Nephron progenitor cell (in vitro differentiated cells): ENCODE measurements around the gene IL27RA.

Experiments
- DNase-seq: peaks from one replicate; pipeline ENCODE4 v3.0.0; 2021
- H3K27ac Mint-ChIP-seq: 2 replicates; pipeline ENCODE4 v1.8.0; 2021; ENCODE audit warnings: mild to moderate bottlenecking, moderate library complexity, mixed read lengths
- H3K27me3 Mint-ChIP-seq: 2 replicates; pipeline ENCODE4 v1.8.0; 2021; ENCODE audit warnings: mild to moderate bottlenecking, low read depth, mixed read lengths; ENCODE audit not compliant: poor library complexity
- H3K36me3 Mint-ChIP-seq: 2 replicates; pipeline ENCODE4 v1.8.0; 2021; ENCODE audit warnings: low read depth, mixed read lengths
- H3K4me1 Mint-ChIP-seq: 2 replicates; pipeline ENCODE4 v1.8.0; 2021; ENCODE audit warnings: mixed read lengths
- H3K4me3 Mint-ChIP-seq: 2 replicates; pipeline ENCODE4 v1.8.0; 2021; ENCODE audit warnings: mild to moderate bottlenecking, moderate library complexity, mixed read lengths
- H3K9me3 Mint-ChIP-seq: 2 replicates; pipeline ENCODE4 v1.8.0; 2021; ENCODE audit warnings: mild to moderate bottlenecking, moderate library complexity, mixed read lengths
- CTCF ChIP-seq: fragments of 200-600 bp; sonication (generic); IDR thresholded peaks from 2 replicates; pipeline ENCODE4 v1.5.0; 2021; ENCODE audit warnings: antibody characterized with exemption

The IL27RA gene

DNA sequence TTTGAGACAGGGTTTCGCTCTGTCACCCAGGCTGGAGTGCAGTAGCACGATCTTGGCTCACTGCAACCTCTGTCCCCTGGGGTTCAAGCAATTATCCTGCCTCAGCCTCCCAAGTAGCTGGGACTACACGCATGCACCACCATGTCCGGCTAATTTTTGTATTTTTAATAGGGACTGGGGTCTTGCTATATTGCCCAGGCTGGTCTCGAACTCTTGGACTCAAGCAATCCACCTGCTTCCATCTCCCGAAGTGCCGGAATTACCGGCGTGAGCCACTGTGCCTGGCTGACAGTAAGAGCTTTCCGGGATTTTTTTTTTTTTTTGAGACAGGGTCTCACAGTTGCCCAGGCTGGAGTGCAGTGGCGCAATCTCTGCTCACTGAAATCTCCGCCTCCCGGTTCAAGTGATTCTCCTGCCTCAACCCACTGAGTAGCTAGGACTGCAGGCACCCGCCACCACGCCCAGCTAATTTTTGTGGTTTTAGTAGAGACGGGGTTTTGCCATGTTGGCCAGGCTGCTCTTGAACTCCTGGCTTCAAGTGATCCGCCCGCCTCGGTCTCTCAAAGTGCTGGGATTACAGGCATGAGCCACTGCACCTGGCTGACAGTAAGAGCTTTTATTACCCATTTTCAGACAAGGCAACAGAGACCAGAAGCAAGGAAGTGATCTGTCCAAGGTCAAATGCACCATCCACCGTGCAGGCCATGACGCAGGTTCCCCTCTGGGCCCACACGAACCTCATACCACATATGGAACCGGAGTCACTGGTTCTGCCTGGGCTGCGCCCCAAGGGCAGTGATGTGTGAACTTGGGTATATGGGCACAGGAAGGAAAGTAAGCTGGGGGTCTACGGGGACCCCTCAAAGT lies 46.5 kb upstream of the IL27RA start:
- no peaks in the 10 kb centered on the region for H3K27me3 Mint-ChIP-seq
- H3K4me1 Mint-ChIP-seq = peaks cover 65% of the 10 kb centered on the region
- H3K4me3 Mint-ChIP-seq = peak overlapping the region; percentile 24
- H3K36me3 Mint-ChIP-seq = peaks cover 15% of the 10 kb centered on the region
- no peak for DNase-seq
- no peak overlapping the region for H3K27ac Mint-ChIP-seq
- TF ChIP-seq CTCF = no peak
- no peaks in the 10 kb centered on the region for H3K9me3 Mint-ChIP-seq

DNA sequence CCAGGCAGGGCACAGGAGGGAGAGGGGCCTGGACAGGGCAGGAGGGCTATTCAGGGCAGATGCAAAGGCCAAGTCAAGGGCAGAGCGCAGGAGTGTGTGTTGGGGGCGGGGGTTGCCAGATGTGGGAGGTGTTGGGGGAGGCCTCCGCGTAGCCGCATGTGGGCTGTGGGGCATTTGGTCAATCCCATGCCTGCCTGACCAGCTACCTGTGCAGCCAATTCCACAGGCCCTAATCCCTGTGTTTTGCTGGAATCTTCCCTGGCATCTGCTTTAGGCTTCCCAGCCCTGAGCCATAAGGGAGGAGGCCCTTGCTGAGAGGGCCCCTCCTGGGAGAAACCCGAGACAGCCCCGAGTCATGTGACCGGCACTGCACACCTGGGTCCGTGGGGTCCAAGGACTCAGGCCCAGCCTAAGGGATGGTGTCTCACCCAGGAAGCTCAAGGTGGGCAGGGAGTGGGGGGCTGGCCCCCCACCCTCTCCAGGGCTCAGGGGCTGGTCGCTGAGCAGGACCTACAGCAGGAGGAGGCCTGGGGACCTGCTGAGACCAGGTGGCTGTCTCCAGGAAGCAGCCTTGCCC lies 45.7 kb upstream of the IL27RA start:
- H3K27ac Mint-ChIP-seq = no peak overlapping the region
- H3K27me3 Mint-ChIP-seq = no peaks in the 10 kb centered on the region
- H3K36me3 Mint-ChIP-seq = peaks cover 17% of the 10 kb centered on the region
- DNase-seq = no peak
- H3K9me3 Mint-ChIP-seq = no peaks in the 10 kb centered on the region
- peak overlapping the region; percentile 24 for H3K4me3 Mint-ChIP-seq
- TF ChIP-seq CTCF = no peak
- H3K4me1 Mint-ChIP-seq = peaks cover 68% of the 10 kb centered on the region

DNA sequence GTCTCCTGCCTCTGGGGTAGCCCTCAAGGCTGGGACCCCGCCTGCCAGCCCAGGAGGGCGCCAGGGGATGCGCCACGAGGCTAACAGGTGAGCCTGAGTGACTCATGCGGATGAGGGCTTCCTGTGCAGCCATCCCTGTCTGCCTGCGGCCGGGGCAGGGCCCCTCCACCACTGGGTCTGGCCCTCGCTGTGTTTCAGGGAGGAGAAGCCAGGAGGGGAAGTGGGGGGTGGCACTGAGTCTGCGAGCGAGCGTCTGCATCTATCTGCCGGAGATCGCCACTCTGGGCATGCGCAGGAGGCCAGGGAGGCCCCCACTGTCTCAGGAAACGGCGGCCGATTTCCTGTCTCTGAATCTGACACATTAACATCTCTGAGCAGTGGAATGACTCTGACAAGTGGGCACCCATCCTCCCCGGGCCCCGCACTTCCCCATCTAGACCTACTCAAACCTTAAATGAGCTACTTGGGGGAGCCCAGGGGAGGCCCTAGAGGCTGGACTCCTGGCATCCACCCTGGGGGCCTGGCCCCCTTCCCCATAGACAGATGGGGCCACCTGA lies 45.1 kb upstream of the IL27RA start:
- Mint-ChIP-seq H3K4me3 (peak overlapping the region; percentile 40), H3K9me3 (no peaks in the 10 kb centered on the region), H3K27ac (no peak overlapping the region), H3K27me3 (no peaks in the 10 kb centered on the region), H3K4me1 (peaks cover 69% of the 10 kb centered on the region), H3K36me3 (peaks cover 22% of the 10 kb centered on the region)
- DNase-seq = peak; percentile 77
- no peak for TF ChIP-seq CTCF

DNA sequence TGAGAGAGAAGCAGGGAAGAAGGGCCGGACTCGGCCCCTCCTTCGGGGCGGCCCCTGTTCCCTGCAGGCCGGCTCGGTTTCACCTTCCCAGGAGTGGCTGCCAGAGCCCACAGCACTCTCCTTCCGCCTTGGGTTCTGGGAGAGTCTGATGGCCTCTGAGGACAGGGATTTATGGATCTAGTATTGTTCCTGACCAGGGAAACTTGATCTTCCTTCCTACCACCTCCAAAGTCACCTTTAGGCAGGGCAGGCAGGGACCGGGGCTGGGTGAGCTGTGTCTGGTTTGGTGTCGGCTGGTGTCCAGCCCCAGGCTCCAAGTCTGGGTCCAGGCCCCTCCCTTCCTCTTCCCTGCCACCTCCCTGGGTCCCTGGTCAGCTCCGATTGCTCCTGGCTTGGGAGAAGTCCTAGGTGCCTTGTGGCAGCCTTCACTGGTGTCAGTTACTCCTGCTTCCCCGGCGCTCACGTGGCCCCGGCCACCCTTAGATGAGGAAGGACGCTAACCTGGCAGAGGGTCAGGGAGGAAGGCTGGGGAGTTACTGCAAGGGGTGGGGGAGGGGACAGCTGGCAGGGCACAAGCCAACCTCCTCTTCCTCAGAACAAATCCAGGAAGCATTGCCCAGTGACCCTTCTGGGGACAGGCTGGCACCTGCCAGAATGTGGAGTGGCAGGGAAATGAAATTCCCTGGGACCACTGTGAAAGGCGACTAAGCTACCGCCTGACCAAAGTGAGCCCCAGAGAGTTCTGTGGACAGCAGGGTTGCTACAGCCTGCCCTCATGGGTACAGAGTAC lies 44.3 kb upstream of the IL27RA start:
- Mint-ChIP-seq H3K4me1 (peaks cover 64% of the 10 kb centered on the region), H3K27ac (peak overlapping the region; percentile 94), H3K4me3 (peak overlapping the region; percentile 66), H3K9me3 (no peaks in the 10 kb centered on the region), H3K27me3 (no peaks in the 10 kb centered on the region), H3K36me3 (peaks cover 27% of the 10 kb centered on the region)
- TF ChIP-seq CTCF = no peak
- peak; percentile 49 for DNase-seq

DNA sequence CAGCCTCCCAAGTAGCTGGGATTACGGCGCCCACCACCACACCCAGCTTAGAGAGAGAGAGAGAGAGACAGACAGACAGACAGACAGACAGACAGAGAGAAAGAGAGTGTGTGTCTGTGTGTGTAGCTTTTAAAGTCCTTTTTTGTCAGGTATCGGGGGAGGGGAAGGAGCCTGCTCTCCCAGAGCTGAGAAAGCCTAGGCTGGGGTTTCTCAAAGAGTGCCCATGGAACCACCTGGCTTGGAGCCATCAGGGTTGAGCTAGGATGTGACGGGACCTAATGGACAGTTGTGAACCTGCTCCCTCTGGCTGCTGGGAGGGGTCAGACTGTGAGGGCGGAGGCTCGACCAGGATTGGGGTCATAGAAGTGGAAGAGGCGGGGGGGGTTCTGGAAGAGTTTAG lies 42.1 kb upstream of the IL27RA start:
- Mint-ChIP-seq H3K27ac (no peak overlapping the region), H3K4me3 (no peak overlapping the region), H3K36me3 (peaks cover 28% of the 10 kb centered on the region), H3K27me3 (no peaks in the 10 kb centered on the region), H3K4me1 (peaks cover 60% of the 10 kb centered on the region), H3K9me3 (no peaks in the 10 kb centered on the region)
- TF ChIP-seq CTCF = no peak
- no peak for DNase-seq
